ENCODE results near the gene PCBD1. TPM values are rescaled to one million over a fixed set of nuclear protein-coding genes. Genes with fewer than 3 reads are reported as not detected.

The PCBD1 gene
- total RNA-seq, 1 donor from 2014 or later, result 162 TPM

DNA sequence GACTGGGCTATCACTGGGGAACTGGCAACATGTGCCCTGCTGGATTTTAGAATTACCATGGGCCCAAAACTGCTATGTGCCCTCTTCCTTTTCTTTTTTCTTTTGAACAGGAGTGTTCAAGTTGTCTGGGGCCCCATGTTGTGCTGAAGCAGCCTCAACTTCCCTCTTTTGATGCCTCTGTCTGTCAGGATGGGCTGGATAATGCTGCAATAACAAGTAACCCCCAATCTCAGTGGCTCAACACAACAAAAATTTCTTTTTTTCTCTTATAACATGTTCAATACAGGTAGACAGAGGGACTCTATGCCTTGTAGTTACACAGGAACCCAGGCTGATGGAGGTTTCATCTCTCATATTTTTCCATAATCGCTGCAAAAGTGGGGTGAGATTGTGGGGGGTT is 8.2 kb upstream of the PCBD1 start:
- peaks cover 5% of the 10 kb centered on the region for H3K4me1 Mint-ChIP-seq (ENCODE audit: low read depth)
- no peak overlapping the region for H3K27ac Mint-ChIP-seq
- TF ChIP-seq, protein P1, sequence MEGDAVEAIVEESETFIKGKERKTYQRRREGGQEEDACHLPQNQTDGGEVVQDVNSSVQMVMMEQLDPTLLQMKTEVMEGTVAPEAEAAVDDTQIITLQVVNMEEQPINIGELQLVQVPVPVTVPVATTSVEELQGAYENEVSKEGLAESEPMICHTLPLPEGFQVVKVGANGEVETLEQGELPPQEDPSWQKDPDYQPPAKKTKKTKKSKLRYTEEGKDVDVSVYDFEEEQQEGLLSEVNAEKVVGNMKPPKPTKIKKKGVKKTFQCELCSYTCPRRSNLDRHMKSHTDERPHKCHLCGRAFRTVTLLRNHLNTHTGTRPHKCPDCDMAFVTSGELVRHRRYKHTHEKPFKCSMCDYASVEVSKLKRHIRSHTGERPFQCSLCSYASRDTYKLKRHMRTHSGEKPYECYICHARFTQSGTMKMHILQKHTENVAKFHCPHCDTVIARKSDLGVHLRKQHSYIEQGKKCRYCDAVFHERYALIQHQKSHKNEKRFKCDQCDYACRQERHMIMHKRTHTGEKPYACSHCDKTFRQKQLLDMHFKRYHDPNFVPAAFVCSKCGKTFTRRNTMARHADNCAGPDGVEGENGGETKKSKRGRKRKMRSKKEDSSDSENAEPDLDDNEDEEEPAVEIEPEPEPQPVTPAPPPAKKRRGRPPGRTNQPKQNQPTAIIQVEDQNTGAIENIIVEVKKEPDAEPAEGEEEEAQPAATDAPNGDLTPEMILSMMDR (IDR thresholded peaks at IDR 0.05; ENCODE audit: unreplicated experiment), result no peak
- H3K36me3 Mint-ChIP-seq (ENCODE audit: insufficient read depth), result no peaks in the 10 kb centered on the region
- peaks cover 20% of the 10 kb centered on the region for H3K27me3 Mint-ChIP-seq
- no peak overlapping the region for H3K4me3 Mint-ChIP-seq (ENCODE audit: low read depth)
- peaks cover 4% of the 10 kb centered on the region for H3K9me3 Mint-ChIP-seq (ENCODE audit: low read depth)
- no peak for DNase-seq (ENCODE audit: low spot score, unreplicated experiment)

GRCh38 chr10:70894416-70894815 is 6.1 kb upstream of the PCBD1 start:
- H3K27ac Mint-ChIP-seq, result no peak overlapping the region
- H3K9me3 Mint-ChIP-seq (ENCODE audit: low read depth), result peaks cover 4% of the 10 kb centered on the region
- TF ChIP-seq, protein P1 (IDR thresholded peaks at IDR 0.05; ENCODE audit: unreplicated experiment), result no peak
- H3K4me3 Mint-ChIP-seq (ENCODE audit: low read depth), result no peak overlapping the region
- no peak for DNase-seq (ENCODE audit: low spot score, unreplicated experiment)
- H3K27me3 Mint-ChIP-seq, result peaks cover 2% of the 10 kb centered on the region
- no peaks in the 10 kb centered on the region for H3K36me3 Mint-ChIP-seq (ENCODE audit: insufficient read depth)
- H3K4me1 Mint-ChIP-seq (ENCODE audit: low read depth), result peaks cover 13% of the 10 kb centered on the region

- Mint-ChIP-seq H3K27ac (no peak overlapping the region), H3K36me3 (ENCODE audit: insufficient read depth) (no peaks in the 10 kb centered on the region), H3K27me3 (no peaks in the 10 kb centered on the region), H3K4me3 (ENCODE audit: low read depth) (no peak overlapping the region), H3K4me1 (ENCODE audit: low read depth) (peaks cover 15% of the 10 kb centered on the region), H3K9me3 (ENCODE audit: low read depth) (peaks cover 4% of the 10 kb centered on the region)
- no peak for DNase-seq (ENCODE audit: low spot score, unreplicated experiment)
- TF ChIP-seq, protein P1 (IDR thresholded peaks at IDR 0.05; ENCODE audit: unreplicated experiment), result peak; percentile 30
These were observed 5.1 kb upstream of the PCBD1 start for GRCh38 chr10:70893227-70894006.

DNA sequence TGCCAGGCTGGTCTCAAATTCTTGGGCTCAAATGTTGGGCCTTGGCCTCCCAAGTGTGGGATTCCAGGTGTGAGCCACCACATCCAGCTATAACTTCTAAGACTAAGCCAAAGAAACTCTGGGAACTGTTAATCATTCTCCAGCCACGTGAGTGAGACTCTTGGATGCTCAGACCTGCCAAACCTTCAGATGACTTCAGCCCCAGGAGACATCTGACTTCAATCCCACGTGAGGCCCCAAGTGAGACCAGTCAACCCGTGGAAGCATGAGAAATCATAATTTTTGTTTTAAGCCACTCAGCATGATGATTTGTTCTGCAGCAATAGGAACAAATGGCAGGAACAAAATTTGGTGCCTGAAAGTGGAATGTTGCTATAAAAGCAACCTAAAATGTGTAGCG is 4.3 kb upstream of the PCBD1 start:
- TF ChIP-seq, protein P1 (IDR thresholded peaks at IDR 0.05; ENCODE audit: unreplicated experiment), result no peak
- DNase-seq (ENCODE audit: low spot score, unreplicated experiment), result no peak
- Mint-ChIP-seq H3K9me3 (ENCODE audit: low read depth) (peaks cover 4% of the 10 kb centered on the region), H3K4me1 (ENCODE audit: low read depth) (peaks cover 16% of the 10 kb centered on the region), H3K4me3 (ENCODE audit: low read depth) (no peak overlapping the region), H3K27me3 (no peaks in the 10 kb centered on the region), H3K27ac (peak overlapping the region; percentile 16), H3K36me3 (ENCODE audit: insufficient read depth) (no peaks in the 10 kb centered on the region)

GRCh38 chr10:70891627-70892026 is 3.3 kb upstream of the PCBD1 start:
- TF ChIP-seq, protein P1 (IDR thresholded peaks at IDR 0.05; ENCODE audit: unreplicated experiment), result no peak
- Mint-ChIP-seq H3K36me3 (ENCODE audit: insufficient read depth) (no peaks in the 10 kb centered on the region), H3K27me3 (no peaks in the 10 kb centered on the region), H3K27ac (no peak overlapping the region), H3K4me1 (ENCODE audit: low read depth) (peaks cover 23% of the 10 kb centered on the region), H3K9me3 (ENCODE audit: low read depth) (peaks cover 1% of the 10 kb centered on the region), H3K4me3 (ENCODE audit: low read depth) (no peak overlapping the region)
- no peak for DNase-seq (ENCODE audit: low spot score, unreplicated experiment)
